ENCODE data around the gene ARL9.

DNA sequence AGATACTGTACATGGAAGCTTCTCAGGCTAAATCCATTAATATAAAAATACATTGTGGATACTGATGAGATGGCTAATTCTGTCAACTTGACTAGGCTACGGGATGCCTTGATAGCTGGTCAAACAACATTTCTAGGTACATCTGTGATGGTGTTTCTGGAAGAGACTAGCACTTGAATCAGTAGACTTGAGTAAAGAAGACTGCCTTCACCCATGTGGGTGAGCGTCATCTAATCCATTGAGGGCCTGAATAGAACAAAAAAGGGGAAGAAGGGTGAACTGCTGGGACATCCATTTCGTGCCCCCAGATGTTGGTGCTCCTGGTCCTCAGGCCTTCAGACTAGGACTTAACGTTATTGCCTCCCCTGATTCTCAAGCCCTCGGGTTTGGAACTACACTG lies 41.9 kb upstream of the ARL9 start:
- TF ChIP-seq, protein P1, sequence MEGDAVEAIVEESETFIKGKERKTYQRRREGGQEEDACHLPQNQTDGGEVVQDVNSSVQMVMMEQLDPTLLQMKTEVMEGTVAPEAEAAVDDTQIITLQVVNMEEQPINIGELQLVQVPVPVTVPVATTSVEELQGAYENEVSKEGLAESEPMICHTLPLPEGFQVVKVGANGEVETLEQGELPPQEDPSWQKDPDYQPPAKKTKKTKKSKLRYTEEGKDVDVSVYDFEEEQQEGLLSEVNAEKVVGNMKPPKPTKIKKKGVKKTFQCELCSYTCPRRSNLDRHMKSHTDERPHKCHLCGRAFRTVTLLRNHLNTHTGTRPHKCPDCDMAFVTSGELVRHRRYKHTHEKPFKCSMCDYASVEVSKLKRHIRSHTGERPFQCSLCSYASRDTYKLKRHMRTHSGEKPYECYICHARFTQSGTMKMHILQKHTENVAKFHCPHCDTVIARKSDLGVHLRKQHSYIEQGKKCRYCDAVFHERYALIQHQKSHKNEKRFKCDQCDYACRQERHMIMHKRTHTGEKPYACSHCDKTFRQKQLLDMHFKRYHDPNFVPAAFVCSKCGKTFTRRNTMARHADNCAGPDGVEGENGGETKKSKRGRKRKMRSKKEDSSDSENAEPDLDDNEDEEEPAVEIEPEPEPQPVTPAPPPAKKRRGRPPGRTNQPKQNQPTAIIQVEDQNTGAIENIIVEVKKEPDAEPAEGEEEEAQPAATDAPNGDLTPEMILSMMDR (IDR thresholded peaks at IDR 0.05) = no peak
- no peak for TF ChIP-seq POLR2A (IDR thresholded peaks at IDR 0.05)

All from body of pancreas (tissue), 4 donors.